Mesenteric fat pad (tissue), 1 donor: ENCODE results near the gene CEP85L. TPM values are rescaled to one million over a fixed set of nuclear protein-coding genes. Genes with fewer than 3 reads are reported as not detected.

Experiments used
- DNase-seq: peaks from one replicate; pipeline ENCODE4 v3.0.0-alpha.2; 2020; ENCODE audit warnings: low spot score
- total RNA-seq: library from RNA; stranded (reverse); fragmentation: NEBNext Ultra II Directional; extraction: Animal tissue kit (Norgen Biotek cat#: 25700); gene quantifications from one replicate; pipeline ENCODE4 v1.2.1, GENCODE V29; 2021
- donor health status: DM: yes; HTN: yes; CAD: no.

Gene CEP85L
- total RNA-seq, 1 donor from 2014 or later: 11.6 TPM

GRCh38 chr6:118661831-118662230 is 10.4 kb upstream of the CEP85L start:
- no peak for DNase-seq

- no peak for DNase-seq
Observed at GRCh38 chr6:118660218-118660569, 8.8 kb upstream of the CEP85L start.

GRCh38 chr6:118659513-118660217 is 8.3 kb upstream of the CEP85L start:
- DNase-seq: no peak

- no peak for DNase-seq
Observed at GRCh38 chr6:118656847-118657451, 5.6 kb upstream of the CEP85L start.

GRCh38 chr6:118652051-118652615 is 742 bp upstream of the CEP85L start:
- no peak for DNase-seq

GRCh38 chr6:118650582-118651281 is 659 bp downstream of the CEP85L start:
- no peak for DNase-seq

GRCh38 chr6:118649918-118650581 is 1.3 kb downstream of the CEP85L start:
- DNase-seq: no peak

- no peak for DNase-seq
Observed at GRCh38 chr6:118648866-118649554, 2.4 kb downstream of the CEP85L start.

- DNase-seq: no peak
Observed at GRCh38 chr6:118646977-118647376, 4.4 kb downstream of the CEP85L start.

GRCh38 chr6:118645395-118645794 is 6.0 kb downstream of the CEP85L start:
- DNase-seq: no peak

- DNase-seq: no peak
Observed at GRCh38 chr6:118644007-118644406, 7.4 kb downstream of the CEP85L start.

GRCh38 chr6:118641042-118641441 is 10.3 kb downstream of the CEP85L start:
- no peak for DNase-seq

- no peak for DNase-seq
Observed at GRCh38 chr6:118639054-118639964, 12.1 kb downstream of the CEP85L start.

- no peak for DNase-seq
Observed at GRCh38 chr6:118638288-118638687, 13.1 kb downstream of the CEP85L start.

GRCh38 chr6:118635909-118636735 is 15.3 kb downstream of the CEP85L start:
- no peak for DNase-seq

- no peak for DNase-seq
Observed at GRCh38 chr6:118632359-118632758, 19.0 kb downstream of the CEP85L start.

- no peak for DNase-seq
Observed at GRCh38 chr6:118630923-118631322, 20.5 kb downstream of the CEP85L start.

- DNase-seq: no peak
Observed at GRCh38 chr6:118630067-118630466, 21.3 kb downstream of the CEP85L start.

GRCh38 chr6:118627724-118628123 is 23.7 kb downstream of the CEP85L start:
- DNase-seq: no peak
